HepG2 (cell line): Measurements from ENCODE around the gene ABHD2. TPM values are rescaled to one million over a fixed set of nuclear protein-coding genes. Genes with fewer than 3 reads are reported as not detected.

Source experiments
- ATAC-seq: fragments of 200-7000 bp; cut with Tn5 transposase; 3 replicates; pipeline ENCODE4 v1.9.1; 2020; ENCODE audit warnings: mild to moderate bottlenecking, moderate library complexity
- BruUV-seq: library from RNA; stranded (reverse); fragments of 400-500 nt; replicated peaks from 2 replicates; lab custom pipeline; 2021; lab: Mats Ljungman, UMichigan
- CTCF ChIA-PET: fragments of 300-600 bp; formaldehyde crosslinking; extraction: SDS; loops from one replicate; lab custom pipeline; 2021; ENCODE audit warnings: low total read pairs, inconsistent platforms, low intra/inter-chr PET ratio; lab: Yijun Ruan, JAX
- POLR2A ChIA-PET: fragments of 350-600 bp; sonication (Branson Sonifier 250); formaldehyde crosslinking; loops from one replicate; lab custom pipeline; 2020; ENCODE audit warnings: antibody characterized with exemption, inconsistent platforms; lab: Yijun Ruan, JAX
- DNase-seq: peaks from one replicate; pipeline ENCODE4 v3.0.0-alpha.2; 2015; ENCODE audit warnings: low spot score
- FAIRE-seq: peaks from 3 replicates; lab custom pipeline; 2011; peaks lifted over from hg19 to GRCh38; lab: Jason Lieb, UNC
- H2AFZ ChIP-seq: one replicate; pipeline ENCODE4 v1.6.1; 2011; ENCODE audit warnings: low read length, inconsistent platforms
- H3K27ac ChIP-seq: fragments of 300-600 bp; 3 replicates; pipeline ENCODE4 v1.8.0; 2011; ENCODE audit warnings: mixed run types, mild to moderate bottlenecking, mixed read lengths, low read length, inconsistent platforms; ENCODE audit not compliant: insufficient read depth; ENCODE audit errors: extremely low read length
- H3K27me3 ChIP-seq, 2 experiments: fragments of 200-600 bp in 1 of 2; 2 replicates in 1 of 2; 3 replicates in 1 of 2; pipeline versions ENCODE4 v1.6.0 to v1.8.0; 2011; ENCODE audit warnings: low read length in 2 of 2, mild to moderate bottlenecking in 2 of 2, moderate library complexity in 2 of 2, inconsistent platforms in 1 of 2; ENCODE audit not compliant: insufficient read depth in 2 of 2, control insufficient read depth in 1 of 2
- H3K36me3 ChIP-seq, 2 experiments: fragments of 200-600 bp in 1 of 2; replicated peaks in 1 of 2; 2 replicates in 1 of 2; 3 replicates in 1 of 2; pipeline versions ENCODE4 v1.5.1 to v1.8.0; 2011; ENCODE audit warnings: low read length in 2 of 2, inconsistent platforms in 1 of 2; ENCODE audit not compliant: insufficient read depth in 2 of 2, control insufficient read depth in 1 of 2
- H3K4me1 ChIP-seq: 2 replicates; pipeline ENCODE4 v1.5.1; 2012; ENCODE audit warnings: low read length, inconsistent platforms; ENCODE audit not compliant: insufficient read depth
- H3K4me2 ChIP-seq: 2 replicates; pipeline ENCODE4 v1.6.0; 2011; ENCODE audit warnings: low read depth, low read length, inconsistent platforms
- H3K4me3 ChIP-seq, 3 experiments: fragments of 200-600 bp in 1 of 3; sonication (generic), shearing (Covaris generic) in 1 of 3; replicated peaks in 1 of 3; 2 replicates each; pipeline ENCODE4 v1.5.1; 2011 to 2016; ENCODE audit warnings: low read length in 3 of 3, inconsistent platforms in 2 of 3, low read depth in 2 of 3, mild to moderate bottlenecking in 2 of 3, control low read depth in 1 of 3, mixed read lengths in 1 of 3; ENCODE audit not compliant: insufficient read depth in 1 of 3
- H3K79me2 ChIP-seq: one replicate; pipeline ENCODE4 v1.6.1; 2011; ENCODE audit warnings: low read length, inconsistent platforms; ENCODE audit not compliant: insufficient read depth
- H3K9ac ChIP-seq: 2 replicates; pipeline ENCODE4 v1.6.0; 2011; ENCODE audit warnings: mild to moderate bottlenecking, low read depth, low read length, inconsistent platforms; ENCODE audit not compliant: insufficient read depth
- H3K9me3 ChIP-seq: 2 replicates; pipeline ENCODE4 v1.5.1; 2012; ENCODE audit warnings: mild to moderate bottlenecking, low read length
- H4K20me1 ChIP-seq: 2 replicates; pipeline ENCODE4 v1.6.0; 2011; ENCODE audit warnings: inconsistent platforms, mild to moderate bottlenecking, low read length, moderate library complexity; ENCODE audit not compliant: insufficient read depth
- FOXA1 ChIP-seq, 2 experiments: fragments of 450-650 bp in 1 of 2; sonication (generic) in 1 of 2; formaldehyde crosslinking in 1 of 2; IDR thresholded peaks; 2 replicates each; pipeline versions ENCODE4 v1.4.0 to v1.6.1; 2016 to 2020; ENCODE audit warnings: missing genetic modification reagents in 1 of 2
- HDAC2 ChIP-seq: sonication (generic); formaldehyde crosslinking; IDR thresholded peaks from 2 replicates; pipeline ENCODE4 v1.4.0; 2020; ENCODE audit warnings: missing genetic modification reagents
- HMG20A ChIP-seq: IDR thresholded peaks from 2 replicates; pipeline ENCODE4 v1.6.1; 2016; ENCODE audit warnings: borderline replicate concordance
- HNRNPH1 ChIP-seq: fragments of 200-400 bp; formaldehyde crosslinking; optimal IDR thresholded peaks from 2 replicates; pipeline ENCODE3; 2017; ENCODE audit warnings: mild to moderate bottlenecking, low read depth, low read length
- JUN ChIP-seq: sonication (generic); formaldehyde crosslinking; IDR thresholded peaks from 2 replicates; pipeline ENCODE4 v1.4.0; 2020; ENCODE audit warnings: mild to moderate bottlenecking, missing genetic modification reagents
- NR2F6 ChIP-seq, 2 experiments: IDR thresholded peaks; 2 replicates each; pipeline ENCODE4 v1.6.1; 2016; ENCODE audit warnings: antibody characterized with exemption in 1 of 2, mild to moderate bottlenecking in 1 of 2
- SALL1 ChIP-seq: sonication (generic); formaldehyde crosslinking; IDR thresholded peaks from 2 replicates; pipeline ENCODE4 v1.8.0; 2022; ENCODE audit warnings: mild to moderate bottlenecking, missing genetic modification reagents
- TEAD2 ChIP-seq: sonication (generic); formaldehyde crosslinking; IDR thresholded peaks from 2 replicates; pipeline ENCODE4 v1.9.0; 2021; ENCODE audit warnings: missing genetic modification reagents
- TGIF2 ChIP-seq: IDR thresholded peaks from 2 replicates; pipeline ENCODE4 v1.6.1; 2016; ENCODE audit warnings: control low read depth, missing compliant biosample characterization
- ZNF484 ChIP-seq: sonication (generic); formaldehyde crosslinking; IDR thresholded peaks from 2 replicates; pipeline ENCODE4 v1.5.1; 2020; ENCODE audit warnings: mild to moderate bottlenecking, low read depth, missing genetic modification reagents, borderline replicate concordance
- ZNF567 ChIP-seq: sonication (generic); formaldehyde crosslinking; IDR thresholded peaks from 2 replicates; pipeline ENCODE4 v1.8.1; 2023; ENCODE audit warnings: mild to moderate bottlenecking, missing genetic modification reagents, borderline replicate concordance
- WGBS: methylation state at CpG from one replicate; pipeline ENCODE4 v1.1.6; 2017; ENCODE audit warnings: low lambda C conversion rate; 5-methylcytosine and 5-hydroxymethylcytosine counted together
- in situ Hi-C: cut with HindIII; loops from 2 replicates; pipeline ENCODE4 v1.10.0; 2017; ENCODE audit warnings: low pct_unique_long_range_greater_than_20kb; ENCODE audit not compliant: extremely low pct_ligation_motif_present
- intact Hi-C: fragments of 100-400 bp; cut with micrococcal nuclease; formaldehyde crosslinking; loops from one replicate; pipeline ENCODE4 v1.10.0; 2022; ENCODE audit not compliant: unreplicated experiment
- polyA plus RNA-seq, 8 experiments: library from polyadenylated mRNA; depleted of rRNA in 3 of 8; stranded (reverse) in 7 of 8; unstranded in 1 of 8; fragments of >200 nt; fragmentation: Illumina TruSeq in 4 of 8; extraction: Trizol in 4 of 8; gene quantifications; 2 replicates each; pipeline versions ENCODE4 v1.2.1 to v1.2.3, GENCODE V29; 2011 to 2016; ENCODE audit warnings: low read depth in 4 of 8, missing spikeins in 1 of 8, mixed read lengths in 1 of 8; ENCODE audit not compliant: insufficient read depth in 1 of 8
- total RNA-seq, 5 experiments: library from RNA; depleted of rRNA; stranded (reverse); fragments of >200 nt; fragmentation: Illumina TruSeq; extraction: Trizol; gene quantifications; 2 replicates each; pipeline ENCODE4 v1.2.3, GENCODE V29; 2016; ENCODE audit warnings: low read depth in 1 of 5
- TF ChIP-seq, protein P1 (sequence below): sonication (generic); IDR thresholded peaks from 2 replicates; pipeline ENCODE4 v1.6.1; 2016; ENCODE audit warnings: low read depth, borderline replicate concordance
- TF ChIP-seq, protein P2 (sequence below): IDR thresholded peaks from 2 replicates; pipeline ENCODE4 v1.4.0; 2020; ENCODE audit warnings: mild to moderate bottlenecking, missing genetic modification reagents
- TF ChIP-seq, protein P3 (sequence below): sonication (generic); formaldehyde crosslinking; IDR thresholded peaks from 2 replicates; pipeline ENCODE4 v1.4.0; 2020; ENCODE audit warnings: missing genetic modification reagents
- TF ChIP-seq, protein P4 (sequence below): sonication (generic); formaldehyde crosslinking; IDR thresholded peaks from 2 replicates; pipeline ENCODE4 v1.4.0; 2020; ENCODE audit warnings: missing genetic modification reagents

The ABHD2 gene
- total and polyA plus RNA-seq, 2 of the 13 experiments (the other 11 are each of a cell fraction or from before 2014, with no cell fraction given): 14.8 to 22.4 TPM

DNA sequence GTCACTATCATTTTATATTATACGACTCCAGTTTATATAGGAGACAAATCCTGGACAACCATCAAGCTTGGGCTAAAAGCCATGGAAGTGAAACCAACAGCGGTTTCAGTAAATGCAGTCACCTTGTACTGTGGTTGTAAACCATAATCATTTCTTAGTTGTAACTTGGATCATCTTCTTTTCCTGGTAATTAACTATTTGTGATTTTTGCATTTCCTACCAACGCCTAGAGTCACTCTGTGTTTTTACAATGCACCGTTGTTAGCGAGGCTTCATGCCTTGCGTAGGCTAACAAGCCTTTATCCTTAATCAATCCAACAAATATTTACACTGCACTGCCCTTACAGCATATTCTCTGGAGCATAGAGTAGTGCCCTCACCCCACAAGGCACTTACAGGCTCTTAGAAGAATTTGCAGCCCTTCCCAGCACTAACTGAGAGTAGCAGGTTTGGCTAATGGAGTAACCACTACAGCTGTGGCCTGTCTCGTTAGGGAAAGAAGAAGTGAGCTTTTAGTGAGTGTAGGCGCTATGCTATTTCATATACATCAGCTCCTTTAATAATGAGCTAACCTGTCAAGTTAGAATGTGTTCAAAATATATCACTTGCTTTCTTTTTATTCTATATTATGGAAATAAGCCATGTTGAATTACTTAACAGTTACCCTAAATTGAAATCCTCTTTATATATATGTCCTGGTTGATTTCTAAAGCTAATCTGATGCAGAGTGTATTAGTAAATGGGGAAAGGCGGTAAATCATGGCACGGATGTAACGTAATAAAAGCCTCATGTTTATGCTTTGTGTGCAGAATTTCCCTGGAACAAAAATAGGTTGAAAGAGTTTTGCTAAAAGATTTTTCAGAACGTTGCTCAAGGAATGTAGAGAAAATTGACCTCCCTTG, 62.8 kb downstream of the ABHD2 start:
- DNase-seq (peak; percentile 50), FAIRE-seq (peak; percentile 71), ATAC-seq (peak; percentile 74)
- H3K4me1 ChIP-seq: peaks cover 23% of the 10 kb centered on the region
- no peaks in the 10 kb centered on the region for H3K79me2 ChIP-seq
- no peaks in the 10 kb centered on the region for H3K27me3 ChIP-seq
- CTCF ChIA-PET: no interaction called here
- H3K36me3 ChIP-seq: peaks cover 17 to 33% of the 10 kb centered on the region in 2 experiments
- H3K4me2 ChIP-seq: peak overlapping the region; percentile 28
- peak overlapping the region; percentile 49 for H3K27ac ChIP-seq
- 75% methylated on average over 12 of the region's 12 CpGs for WGBS
- no peaks in the 10 kb centered on the region for H4K20me1 ChIP-seq
- intact Hi-C loops: no loop called here
- no peak overlapping the region for H2AFZ ChIP-seq
- H3K4me3 ChIP-seq: no peak overlapping the region
- POLR2A ChIA-PET: no interaction called here
- BruUV-seq: no TSS peak
- in situ Hi-C loops: no loop called here
- H3K9me3 ChIP-seq: no peaks in the 10 kb centered on the region
- H3K9ac ChIP-seq: no peak overlapping the region
- TF ChIP-seq, protein P1, sequence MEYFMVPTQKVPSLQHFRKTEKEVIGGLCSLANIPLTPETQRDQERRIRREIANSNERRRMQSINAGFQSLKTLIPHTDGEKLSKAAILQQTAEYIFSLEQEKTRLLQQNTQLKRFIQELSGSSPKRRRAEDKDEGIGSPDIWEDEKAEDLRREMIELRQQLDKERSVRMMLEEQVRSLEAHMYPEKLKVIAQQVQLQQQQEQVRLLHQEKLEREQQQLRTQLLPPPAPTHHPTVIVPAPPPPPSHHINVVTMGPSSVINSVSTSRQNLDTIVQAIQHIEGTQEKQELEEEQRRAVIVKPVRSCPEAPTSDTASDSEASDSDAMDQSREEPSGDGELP: no peak
- TF ChIP-seq TEAD2 (CRISPR knock-in tag): no peak
- TF ChIP-seq, protein P2, sequence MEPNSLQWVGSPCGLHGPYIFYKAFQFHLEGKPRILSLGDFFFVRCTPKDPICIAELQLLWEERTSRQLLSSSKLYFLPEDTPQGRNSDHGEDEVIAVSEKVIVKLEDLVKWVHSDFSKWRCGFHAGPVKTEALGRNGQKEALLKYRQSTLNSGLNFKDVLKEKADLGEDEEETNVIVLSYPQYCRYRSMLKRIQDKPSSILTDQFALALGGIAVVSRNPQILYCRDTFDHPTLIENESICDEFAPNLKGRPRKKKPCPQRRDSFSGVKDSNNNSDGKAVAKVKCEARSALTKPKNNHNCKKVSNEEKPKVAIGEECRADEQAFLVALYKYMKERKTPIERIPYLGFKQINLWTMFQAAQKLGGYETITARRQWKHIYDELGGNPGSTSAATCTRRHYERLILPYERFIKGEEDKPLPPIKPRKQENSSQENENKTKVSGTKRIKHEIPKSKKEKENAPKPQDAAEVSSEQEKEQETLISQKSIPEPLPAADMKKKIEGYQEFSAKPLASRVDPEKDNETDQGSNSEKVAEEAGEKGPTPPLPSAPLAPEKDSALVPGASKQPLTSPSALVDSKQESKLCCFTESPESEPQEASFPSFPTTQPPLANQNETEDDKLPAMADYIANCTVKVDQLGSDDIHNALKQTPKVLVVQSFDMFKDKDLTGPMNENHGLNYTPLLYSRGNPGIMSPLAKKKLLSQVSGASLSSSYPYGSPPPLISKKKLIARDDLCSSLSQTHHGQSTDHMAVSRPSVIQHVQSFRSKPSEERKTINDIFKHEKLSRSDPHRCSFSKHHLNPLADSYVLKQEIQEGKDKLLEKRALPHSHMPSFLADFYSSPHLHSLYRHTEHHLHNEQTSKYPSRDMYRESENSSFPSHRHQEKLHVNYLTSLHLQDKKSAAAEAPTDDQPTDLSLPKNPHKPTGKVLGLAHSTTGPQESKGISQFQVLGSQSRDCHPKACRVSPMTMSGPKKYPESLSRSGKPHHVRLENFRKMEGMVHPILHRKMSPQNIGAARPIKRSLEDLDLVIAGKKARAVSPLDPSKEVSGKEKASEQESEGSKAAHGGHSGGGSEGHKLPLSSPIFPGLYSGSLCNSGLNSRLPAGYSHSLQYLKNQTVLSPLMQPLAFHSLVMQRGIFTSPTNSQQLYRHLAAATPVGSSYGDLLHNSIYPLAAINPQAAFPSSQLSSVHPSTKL: peak; percentile 51; the same call in 1 of the 2 replicates
- no peak for TF ChIP-seq ZNF484 (CRISPR knock-in tag)
- peak; percentile 48; the same call in 1 of the 2 replicates for TF ChIP-seq HDAC2 (CRISPR knock-in tag)
- TF ChIP-seq, protein P3, sequence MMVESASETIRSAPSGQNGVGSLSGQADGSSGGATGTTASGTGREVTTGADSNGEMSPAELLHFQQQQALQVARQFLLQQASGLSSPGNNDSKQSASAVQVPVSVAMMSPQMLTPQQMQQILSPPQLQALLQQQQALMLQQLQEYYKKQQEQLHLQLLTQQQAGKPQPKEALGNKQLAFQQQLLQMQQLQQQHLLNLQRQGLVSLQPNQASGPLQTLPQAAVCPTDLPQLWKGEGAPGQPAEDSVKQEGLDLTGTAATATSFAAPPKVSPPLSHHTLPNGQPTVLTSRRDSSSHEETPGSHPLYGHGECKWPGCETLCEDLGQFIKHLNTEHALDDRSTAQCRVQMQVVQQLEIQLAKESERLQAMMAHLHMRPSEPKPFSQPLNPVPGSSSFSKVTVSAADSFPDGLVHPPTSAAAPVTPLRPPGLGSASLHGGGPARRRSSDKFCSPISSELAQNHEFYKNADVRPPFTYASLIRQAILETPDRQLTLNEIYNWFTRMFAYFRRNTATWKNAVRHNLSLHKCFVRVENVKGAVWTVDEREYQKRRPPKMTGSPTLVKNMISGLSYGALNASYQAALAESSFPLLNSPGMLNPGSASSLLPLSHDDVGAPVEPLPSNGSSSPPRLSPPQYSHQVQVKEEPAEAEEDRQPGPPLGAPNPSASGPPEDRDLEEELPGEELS: peak; percentile 28; the same call in 1 of the 2 replicates
- TF ChIP-seq HNRNPH1: no peak
- TF ChIP-seq, protein P4, sequence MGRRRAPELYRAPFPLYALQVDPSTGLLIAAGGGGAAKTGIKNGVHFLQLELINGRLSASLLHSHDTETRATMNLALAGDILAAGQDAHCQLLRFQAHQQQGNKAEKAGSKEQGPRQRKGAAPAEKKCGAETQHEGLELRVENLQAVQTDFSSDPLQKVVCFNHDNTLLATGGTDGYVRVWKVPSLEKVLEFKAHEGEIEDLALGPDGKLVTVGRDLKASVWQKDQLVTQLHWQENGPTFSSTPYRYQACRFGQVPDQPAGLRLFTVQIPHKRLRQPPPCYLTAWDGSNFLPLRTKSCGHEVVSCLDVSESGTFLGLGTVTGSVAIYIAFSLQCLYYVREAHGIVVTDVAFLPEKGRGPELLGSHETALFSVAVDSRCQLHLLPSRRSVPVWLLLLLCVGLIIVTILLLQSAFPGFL (CRISPR knock-in tag): no peak
- no peak for TF ChIP-seq JUN (CRISPR knock-in tag)
- TF ChIP-seq FOXA1 (IDR thresholded peaks at IDR 0.05): no peak
- 0 out of 2 replicates have a peak, but pooled peaks have one; percentile 42 for TF ChIP-seq FOXA1 (CRISPR knock-in tag; IDR thresholded peaks at IDR 0.05)
- TF ChIP-seq ZNF567: no peak
- peak; percentile 26; the same call in 1 of the 2 replicates for TF ChIP-seq SALL1 (CRISPR knock-in tag)
- no peak for TF ChIP-seq TGIF2
- peak; percentile 32; the same call in 1 of the 2 replicates for TF ChIP-seq HMG20A
- TF ChIP-seq NR2F6 (IDR thresholded peaks at IDR 0.05): 0 out of 2 replicates have a peak, but pooled peaks have one; percentile 5
- no peak for TF ChIP-seq NR2F6 (CRISPR knock-in tag; IDR thresholded peaks at IDR 0.05)
